GM10266 (cell line): ENCODE results near the gene ZDHHC20.

Experiments
- DNase-seq: peaks from one replicate; pipeline ENCODE4 v3.0.0; 2012; ENCODE audit errors: extremely low spot score
- CTCF ChIP-seq: IDR thresholded peaks from 2 replicates; pipeline ENCODE4 v1.5.1; 2012; ENCODE audit warnings: mild to moderate bottlenecking, low read depth; ENCODE audit not compliant: control insufficient read depth, insufficient read depth; ENCODE audit errors: missing control alignments

ZDHHC20 gene, protein sequence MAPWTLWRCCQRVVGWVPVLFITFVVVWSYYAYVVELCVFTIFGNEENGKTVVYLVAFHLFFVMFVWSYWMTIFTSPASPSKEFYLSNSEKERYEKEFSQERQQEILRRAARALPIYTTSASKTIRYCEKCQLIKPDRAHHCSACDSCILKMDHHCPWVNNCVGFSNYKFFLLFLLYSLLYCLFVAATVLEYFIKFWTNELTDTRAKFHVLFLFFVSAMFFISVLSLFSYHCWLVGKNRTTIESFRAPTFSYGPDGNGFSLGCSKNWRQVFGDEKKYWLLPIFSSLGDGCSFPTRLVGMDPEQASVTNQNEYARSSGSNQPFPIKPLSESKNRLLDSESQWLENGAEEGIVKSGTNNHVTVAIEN

GRCh38 chr13:21458813-21459701 is at the start of gene ZDHHC20:
Gene ZDHHC20, minus strand, starts transcription at chr13:21459303. Its CDS starts 132 bp downstream, at chr13:21459171.
- peak; percentile 98 for DNase-seq
- TF ChIP-seq CTCF: no peak

- no peak for DNase-seq
- no peak for TF ChIP-seq CTCF
Measured at GRCh38 chr13:21504379-21504778, 45.3 kb upstream of the ZDHHC20 start.

- TF ChIP-seq CTCF: no peak
- DNase-seq: no peak
Measured at GRCh38 chr13:21501686-21502085, 42.6 kb upstream of the ZDHHC20 start.

GRCh38 chr13:21486322-21486721 is 27.2 kb upstream of the ZDHHC20 start:
- DNase-seq: no peak
- no peak for TF ChIP-seq CTCF

DNA sequence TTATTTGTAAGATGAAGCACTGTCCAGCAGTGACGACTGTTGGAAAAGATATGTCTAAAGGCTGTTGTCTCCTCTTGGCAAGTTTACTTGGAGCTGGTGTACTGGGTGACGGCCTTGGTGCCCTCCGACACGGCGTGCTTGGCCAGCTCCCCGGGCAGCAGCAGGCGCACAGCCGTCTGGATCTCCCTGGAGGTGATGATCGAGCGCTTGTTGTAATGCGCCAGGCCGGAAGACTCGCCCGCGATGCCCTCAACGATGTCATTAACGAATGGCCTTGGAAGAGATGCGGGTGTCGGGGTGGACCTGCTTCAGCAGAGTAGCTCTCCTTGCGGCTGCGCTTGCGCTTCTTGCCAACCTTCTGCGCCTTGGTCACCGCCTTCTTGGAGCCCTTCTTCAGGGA is 24.6 kb upstream of the ZDHHC20 start:
- no peak for DNase-seq
- no peak for TF ChIP-seq CTCF

GRCh38 chr13:21481359-21481758 is 22.3 kb upstream of the ZDHHC20 start:
- TF ChIP-seq CTCF: no peak
- DNase-seq: no peak
